K562 (cell line): ENCODE data around the gene USP14. TPM values are rescaled to one million over a fixed set of nuclear protein-coding genes. Genes with fewer than 3 reads are reported as not detected.
A peak's percentile ranks its signal among the peaks of the same experiment; 100 is the strongest.

ENCODE experiments used
- CAMTA2 ChIP-seq: fragments of 250-450 bp; sonication (Bioruptor Pico); conservative IDR thresholded peaks from 2 replicates; pipeline ENCODE4 v1.5.1; 2022
- CBX2 ChIP-seq: fragments of 200-600 bp; sonication (generic); IDR thresholded peaks from one replicate; pipeline ENCODE4 v1.6.1; 2012; ENCODE audit warnings: mild to moderate bottlenecking, low read length, inconsistent platforms; ENCODE audit not compliant: insufficient read depth, poor library complexity, severe bottlenecking
- GABPA ChIP-seq: fragments of 200-800 bp; sonication (Bioruptor generic); conservative IDR thresholded peaks from 2 replicates; pipeline ENCODE4 v1.6.1; 2016; ENCODE audit warnings: low read depth, missing genetic modification characterization, missing compliant biosample characterization
- GATA2 ChIP-seq: sonication (generic); formaldehyde crosslinking; IDR thresholded peaks from 2 replicates; pipeline ENCODE4 v1.4.0; 2020; ENCODE audit warnings: mild to moderate bottlenecking, missing genetic modification reagents
- MCM5 ChIP-seq: fragments of 450-650 bp; IDR thresholded peaks from 2 replicates; pipeline ENCODE4 v1.6.1; 2016; ENCODE audit warnings: low read depth
- MIER1 ChIP-seq: fragments of 450-650 bp; IDR thresholded peaks from 2 replicates; pipeline ENCODE4 v1.6.1; 2016; ENCODE audit warnings: antibody characterized with exemption, mild to moderate bottlenecking, low read depth
- MTA1 ChIP-seq: fragments of 450-650 bp; IDR thresholded peaks from 2 replicates; pipeline ENCODE4 v1.6.1; 2017; ENCODE audit warnings: borderline replicate concordance
- PTRF ChIP-seq: fragments of 450-650 bp; IDR thresholded peaks from 2 replicates; pipeline ENCODE4 v1.6.1; 2016; ENCODE audit warnings: mild to moderate bottlenecking, missing genetic modification characterization, missing compliant biosample characterization
- ZNF134 ChIP-seq: fragments of 250-450 bp; sonication (Bioruptor Pico); conservative IDR thresholded peaks from 2 replicates; pipeline ENCODE4 v1.4.0; 2020
- ZNF76 ChIP-seq: fragments of 250-450 bp; sonication (Bioruptor Pico); IDR thresholded peaks from 2 replicates; pipeline ENCODE4 v1.4.0; 2020; ENCODE audit warnings: mild to moderate bottlenecking, moderate library complexity, borderline replicate concordance
- polyA plus RNA-seq, 8 experiments: library from polyadenylated mRNA; depleted of rRNA in 4 of 8; stranded (reverse) in 5 of 8; unstranded in 3 of 8; fragments of >200 nt; fragmentation: Nextera tagmentation in 2 of 8; fragmentation: Illumina TruSeq in 1 of 8; extraction: Ambion mirVana in 2 of 8; extraction: Trizol in 1 of 8; gene quantifications; 2 replicates each; pipeline versions ENCODE4 v1.2.1 to v1.2.3, GENCODE V29; 2011 to 2014; ENCODE audit warnings: inconsistent platforms in 1 of 8, missing spikeins in 1 of 8
- total RNA-seq, 7 experiments: library from RNA; depleted of rRNA in 6 of 7; stranded (reverse); fragments of >200 nt in 6 of 7; fragmentation: Illumina TruSeq in 2 of 7; extraction: Trizol in 2 of 7; gene quantifications; 2 replicates each; pipeline versions ENCODE4 v1.2.1 to v1.2.3, GENCODE V29; 2011 to 2021; ENCODE audit warnings: low replicate concordance in 1 of 7
- TF ChIP-seq, protein P1 (sequence below): sonication (generic); formaldehyde crosslinking; IDR thresholded peaks from 2 replicates; pipeline ENCODE4 v1.8.0; 2022; ENCODE audit warnings: mild to moderate bottlenecking, low read depth, missing genetic modification reagents
- TF ChIP-seq, protein P2 (sequence below): fragments of 450-650 bp; IDR thresholded peaks from 2 replicates; pipeline ENCODE4 v1.6.1; 2016; ENCODE audit warnings: antibody characterized with exemption
- TF ChIP-seq, protein P3 (sequence below): sonication (generic); formaldehyde crosslinking; IDR thresholded peaks from 2 replicates; pipeline ENCODE4 v1.9.0; 2022; ENCODE audit warnings: mild to moderate bottlenecking, missing genetic modification reagents
- TF ChIP-seq, protein P4 (sequence below): fragments of 200-800 bp; sonication (Bioruptor generic); IDR thresholded peaks from 2 replicates; pipeline ENCODE4 v1.6.1; 2017; ENCODE audit warnings: missing genetic modification characterization, missing compliant biosample characterization

The USP14 gene
- total and polyA plus RNA-seq, 9 of the 15 experiments (the other 6 are each of a cell fraction or from before 2014, with no cell fraction given) = 18.7 to 129 (median 40.3) TPM

DNA sequence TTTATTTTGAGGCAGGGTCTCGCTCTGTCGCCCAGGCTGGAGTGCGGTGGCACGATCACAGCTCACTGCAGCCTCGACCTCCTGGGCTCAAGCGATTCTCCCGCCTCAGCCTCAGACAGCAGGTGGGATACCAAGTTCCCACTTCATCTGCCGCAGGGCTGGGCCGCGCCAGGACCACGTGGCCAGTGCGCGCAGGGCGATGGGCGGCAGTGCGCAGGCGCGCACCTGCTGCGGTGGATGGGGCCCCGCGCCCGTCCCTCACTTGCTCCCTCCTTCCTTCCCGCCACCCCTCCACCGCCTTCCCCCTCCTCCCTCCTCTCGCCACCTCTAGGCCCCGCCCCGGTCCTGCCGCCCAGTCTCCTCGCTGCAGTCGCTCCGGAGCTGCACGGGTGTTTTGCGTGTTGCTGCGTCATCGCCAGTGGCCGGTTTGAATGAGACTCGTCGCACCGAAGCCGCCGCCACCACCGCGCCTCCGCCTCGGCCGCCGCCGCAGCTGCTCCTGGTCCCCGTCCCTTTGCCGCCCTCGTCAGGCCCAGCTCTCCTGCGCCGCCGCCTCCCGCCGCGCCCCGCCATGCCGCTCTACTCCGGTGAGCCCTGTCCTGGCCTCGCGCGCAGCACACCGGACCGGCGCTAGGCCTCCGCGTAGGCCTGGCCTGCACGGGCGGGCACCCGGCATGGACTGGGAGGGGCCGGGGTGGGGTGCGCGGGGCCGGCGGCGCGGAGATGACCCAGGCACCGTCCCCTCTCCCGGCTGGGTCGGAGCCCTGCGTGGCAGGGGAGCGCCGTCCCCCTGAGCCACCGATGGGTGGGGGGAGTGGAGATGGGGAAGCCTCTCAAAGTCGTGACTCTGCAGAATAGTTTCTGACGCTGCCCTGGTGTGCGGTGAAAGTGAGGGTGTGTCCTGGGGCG lies at the start of gene USP14 (continued):
- TF ChIP-seq, protein P1, sequence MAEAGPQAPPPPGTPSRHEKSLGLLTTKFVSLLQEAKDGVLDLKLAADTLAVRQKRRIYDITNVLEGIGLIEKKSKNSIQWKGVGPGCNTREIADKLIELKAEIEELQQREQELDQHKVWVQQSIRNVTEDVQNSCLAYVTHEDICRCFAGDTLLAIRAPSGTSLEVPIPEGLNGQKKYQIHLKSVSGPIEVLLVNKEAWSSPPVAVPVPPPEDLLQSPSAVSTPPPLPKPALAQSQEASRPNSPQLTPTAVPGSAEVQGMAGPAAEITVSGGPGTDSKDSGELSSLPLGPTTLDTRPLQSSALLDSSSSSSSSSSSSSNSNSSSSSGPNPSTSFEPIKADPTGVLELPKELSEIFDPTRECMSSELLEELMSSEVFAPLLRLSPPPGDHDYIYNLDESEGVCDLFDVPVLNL (CRISPR knock-in tag) = peak; percentile 88
- TF ChIP-seq, protein P2, sequence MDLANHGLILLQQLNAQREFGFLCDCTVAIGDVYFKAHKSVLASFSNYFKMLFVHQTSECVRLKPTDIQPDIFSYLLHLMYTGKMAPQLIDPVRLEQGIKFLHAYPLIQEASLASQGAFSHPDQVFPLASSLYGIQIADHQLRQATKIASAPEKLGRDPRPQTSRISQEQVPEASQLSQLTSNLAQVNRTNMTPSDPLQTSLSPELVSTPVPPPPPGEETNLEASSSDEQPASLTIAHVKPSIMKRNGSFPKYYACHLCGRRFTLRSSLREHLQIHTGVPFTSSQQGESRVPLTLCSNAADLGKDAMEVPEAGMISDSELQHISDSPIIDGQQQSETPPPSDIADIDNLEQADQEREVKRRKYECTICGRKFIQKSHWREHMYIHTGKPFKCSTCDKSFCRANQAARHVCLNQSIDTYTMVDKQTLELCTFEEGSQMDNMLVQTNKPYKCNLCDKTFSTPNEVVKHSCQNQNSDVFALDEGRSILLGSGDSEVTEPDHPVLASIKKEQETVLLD = peak; percentile 73; the same call in 1 of the 2 replicates
- TF ChIP-seq, protein P3, sequence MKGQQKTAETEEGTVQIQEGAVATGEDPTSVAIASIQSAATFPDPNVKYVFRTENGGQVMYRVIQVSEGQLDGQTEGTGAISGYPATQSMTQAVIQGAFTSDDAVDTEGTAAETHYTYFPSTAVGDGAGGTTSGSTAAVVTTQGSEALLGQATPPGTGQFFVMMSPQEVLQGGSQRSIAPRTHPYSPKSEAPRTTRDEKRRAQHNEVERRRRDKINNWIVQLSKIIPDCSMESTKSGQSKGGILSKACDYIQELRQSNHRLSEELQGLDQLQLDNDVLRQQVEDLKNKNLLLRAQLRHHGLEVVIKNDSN (CRISPR knock-in tag) = peak; percentile 97
- TF ChIP-seq CAMTA2 (no peak), CBX2 (no peak), PTRF (no peak), ZNF134 (CRISPR knock-in tag) (peak; percentile 49; the same call in 1 of the 2 replicates), MCM5 (no peak), GATA2 (CRISPR knock-in tag) (no peak), MIER1 (no peak), ZNF76 (CRISPR knock-in tag) (0 out of 2 replicates have a peak, but pooled peaks have one; percentile 46), MTA1 (peak; percentile 99), GABPA (0 out of 2 replicates have a peak, but pooled peaks have one; percentile 30)
- TF ChIP-seq, protein P4, sequence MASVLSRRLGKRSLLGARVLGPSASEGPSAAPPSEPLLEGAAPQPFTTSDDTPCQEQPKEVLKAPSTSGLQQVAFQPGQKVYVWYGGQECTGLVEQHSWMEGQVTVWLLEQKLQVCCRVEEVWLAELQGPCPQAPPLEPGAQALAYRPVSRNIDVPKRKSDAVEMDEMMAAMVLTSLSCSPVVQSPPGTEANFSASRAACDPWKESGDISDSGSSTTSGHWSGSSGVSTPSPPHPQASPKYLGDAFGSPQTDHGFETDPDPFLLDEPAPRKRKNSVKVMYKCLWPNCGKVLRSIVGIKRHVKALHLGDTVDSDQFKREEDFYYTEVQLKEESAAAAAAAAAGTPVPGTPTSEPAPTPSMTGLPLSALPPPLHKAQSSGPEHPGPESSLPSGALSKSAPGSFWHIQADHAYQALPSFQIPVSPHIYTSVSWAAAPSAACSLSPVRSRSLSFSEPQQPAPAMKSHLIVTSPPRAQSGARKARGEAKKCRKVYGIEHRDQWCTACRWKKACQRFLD (CRISPR knock-in tag) = peak; percentile 57; the same call in 1 of the 2 replicates
